Measurements from ENCODE around the gene FAM76A. TPM values are rescaled to one million over a fixed set of nuclear protein-coding genes. Genes with fewer than 3 reads are reported as not detected.

The FAM76A gene
- polyA plus RNA-seq, 1 donor, result 9.7 TPM

DNA sequence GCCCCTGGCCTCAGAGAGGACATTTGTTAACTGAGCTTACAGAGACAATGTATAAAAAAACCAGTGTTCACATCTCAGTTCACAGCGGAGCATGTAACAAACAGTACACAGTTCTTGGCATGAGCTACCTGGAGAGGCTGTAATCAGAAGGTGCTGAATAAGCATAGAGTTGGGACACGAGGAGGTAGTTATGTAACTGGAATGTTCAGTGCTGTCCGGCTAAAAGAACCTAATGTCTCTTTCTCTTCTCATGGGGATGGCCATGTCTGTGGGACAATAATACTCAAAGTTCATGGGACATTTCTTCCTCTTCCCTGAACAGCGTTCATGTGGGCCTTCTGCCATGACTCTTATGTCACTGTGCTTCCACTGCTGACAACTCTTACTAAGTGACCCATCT lies 30.1 kb downstream of the FAM76A start:
- H3K4me3 ChIP-seq (ENCODE audit: low read length), result no peak overlapping the region
- no peak for DNase-seq
- no CpG with 5 or more reads among the region's 4 CpGs for WGBS (ENCODE audit: insufficient coverage, low lambda C conversion rate)
- peaks cover 43% of the 10 kb centered on the region for H3K36me3 ChIP-seq (ENCODE audit: control insufficient read depth, insufficient read depth, low read length)
- H3K9me3 ChIP-seq (ENCODE audit: control insufficient read depth, low read depth, low read length), result no peaks in the 10 kb centered on the region
- no peak overlapping the region for H3K27ac ChIP-seq (ENCODE audit: low read length)
- no peaks in the 10 kb centered on the region for H3K27me3 ChIP-seq (ENCODE audit: control insufficient read depth, insufficient read depth, low read length)
- no peaks in the 10 kb centered on the region for H3K4me1 ChIP-seq (ENCODE audit: control insufficient read depth, insufficient read depth, low read length)

DNA sequence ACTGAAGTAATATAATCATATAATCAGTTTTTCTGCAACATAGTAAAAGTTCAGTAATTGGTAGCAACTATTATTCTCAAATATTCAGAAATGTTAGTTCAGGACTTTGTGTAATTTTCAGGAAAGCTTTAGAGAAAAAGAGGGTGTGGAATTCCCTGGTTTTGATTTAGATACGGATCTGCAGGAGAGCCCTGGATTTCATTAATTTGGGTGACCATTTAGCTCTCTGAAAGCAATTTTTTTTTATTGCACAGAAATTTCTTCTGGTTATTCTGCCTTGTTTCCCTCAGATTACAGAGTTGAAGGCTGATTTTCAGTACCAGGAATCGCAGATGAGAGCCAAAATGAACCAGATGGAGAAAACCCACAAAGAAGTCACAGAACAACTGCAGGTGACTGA lies 33.5 kb downstream of the FAM76A start:
- peaks cover 40% of the 10 kb centered on the region for H3K36me3 ChIP-seq (ENCODE audit: control insufficient read depth, insufficient read depth, low read length)

DNA sequence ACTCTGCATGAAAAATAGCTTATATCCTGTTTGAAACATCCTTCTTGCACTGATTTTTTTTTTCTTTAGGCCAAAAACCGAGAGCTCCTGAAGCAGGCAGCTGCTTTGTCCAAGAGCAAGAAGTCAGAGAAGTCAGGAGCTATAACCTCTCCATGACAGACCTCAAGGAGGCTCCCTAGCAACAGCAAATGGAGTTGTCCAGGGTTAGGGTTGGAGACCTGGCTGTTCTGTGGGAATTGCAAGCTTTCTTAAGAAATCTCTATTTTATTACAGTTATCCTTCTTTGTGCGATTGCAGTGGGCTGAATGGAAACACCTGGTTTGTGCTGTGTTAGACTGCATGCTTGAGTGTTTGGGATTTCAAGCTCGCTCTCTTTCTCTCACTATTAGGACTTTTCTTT lies 34.7 kb downstream of the FAM76A start:
- no peak overlapping the region for H3K27ac ChIP-seq (ENCODE audit: low read length)
- no peaks in the 10 kb centered on the region for H3K27me3 ChIP-seq (ENCODE audit: control insufficient read depth, insufficient read depth, low read length)
- DNase-seq, result peak in 1 of 2 donors; percentile 28
- H3K36me3 ChIP-seq (ENCODE audit: control insufficient read depth, insufficient read depth, low read length), result peaks cover 32% of the 10 kb centered on the region
- no peaks in the 10 kb centered on the region for H3K4me1 ChIP-seq (ENCODE audit: control insufficient read depth, insufficient read depth, low read length)
- H3K9me3 ChIP-seq (ENCODE audit: control insufficient read depth, low read depth, low read length), result no peaks in the 10 kb centered on the region
- 80% methylated on average over 2 of the region's 3 CpGs for WGBS (ENCODE audit: insufficient coverage, low lambda C conversion rate)
- no peak overlapping the region for H3K4me3 ChIP-seq (ENCODE audit: low read length)

More for the DNA sequence above, 33.5 kb downstream of the FAM76A start:
- Histone ChIP-seq H3K4me1 (ENCODE audit: control insufficient read depth, insufficient read depth, low read length) (no peaks in the 10 kb centered on the region), H3K4me3 (ENCODE audit: low read length) (no peak overlapping the region), H3K9me3 (ENCODE audit: control insufficient read depth, low read depth, low read length) (no peaks in the 10 kb centered on the region), H3K27ac (ENCODE audit: low read length) (no peak overlapping the region), H3K27me3 (ENCODE audit: control insufficient read depth, insufficient read depth, low read length) (no peaks in the 10 kb centered on the region)
- WGBS (ENCODE audit: insufficient coverage, low lambda C conversion rate), result no CpG with 5 or more reads among the region's 2 CpGs
- DNase-seq, result no peak

DNA sequence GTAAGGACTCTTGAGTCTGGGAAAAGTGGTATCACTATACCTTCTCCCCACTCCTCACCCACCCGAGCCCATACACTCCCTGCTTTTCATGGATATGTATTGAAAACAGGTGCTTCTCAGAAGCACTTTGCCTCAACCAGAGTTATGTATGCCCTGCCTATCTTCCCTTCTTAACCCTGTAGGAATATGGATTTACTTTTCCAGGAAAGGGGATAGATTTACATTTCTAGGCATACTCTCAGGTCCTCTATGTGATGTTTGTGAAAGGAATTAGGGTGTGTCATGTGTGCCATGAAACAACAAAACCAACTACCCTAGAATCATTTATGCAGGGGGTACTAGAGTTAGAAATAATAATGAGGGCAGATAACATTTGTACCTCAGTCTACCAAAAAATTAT lies 36.3 kb downstream of the FAM76A start:
- H3K27ac ChIP-seq (ENCODE audit: low read length), result no peak overlapping the region
- H3K4me1 ChIP-seq (ENCODE audit: control insufficient read depth, insufficient read depth, low read length), result no peaks in the 10 kb centered on the region
- H3K4me3 ChIP-seq (ENCODE audit: low read length), result no peak overlapping the region
- H3K27me3 ChIP-seq (ENCODE audit: control insufficient read depth, insufficient read depth, low read length), result no peaks in the 10 kb centered on the region
- no peaks in the 10 kb centered on the region for H3K9me3 ChIP-seq (ENCODE audit: control insufficient read depth, low read depth, low read length)
- no CpG with 5 or more reads among the region's 1 CpG for WGBS (ENCODE audit: insufficient coverage, low lambda C conversion rate)
- peaks cover 16% of the 10 kb centered on the region for H3K36me3 ChIP-seq (ENCODE audit: control insufficient read depth, insufficient read depth, low read length)
- DNase-seq, result no peak

DNA sequence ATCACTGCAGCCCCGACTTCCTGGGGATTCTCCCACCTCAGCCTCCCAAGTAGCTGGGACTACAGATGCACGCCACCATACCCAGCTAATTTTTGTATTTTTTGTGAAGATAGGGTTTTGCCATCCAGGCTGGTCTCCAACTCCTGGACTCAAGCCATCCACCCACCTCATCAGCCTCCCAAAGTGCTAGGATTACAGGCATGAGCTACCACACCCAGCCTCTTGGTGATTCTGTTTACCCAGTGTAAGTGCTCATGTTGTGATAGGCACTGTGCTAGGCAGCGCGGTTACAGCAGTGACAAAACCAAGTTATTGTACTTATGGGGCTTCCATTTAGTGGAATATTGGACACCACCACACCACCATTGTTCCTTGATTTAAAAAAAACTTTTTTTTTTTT lies 37.6 kb downstream of the FAM76A start:
- no peak for DNase-seq
- Histone ChIP-seq H3K9me3 (ENCODE audit: control insufficient read depth, low read depth, low read length) (no peaks in the 10 kb centered on the region), H3K4me1 (ENCODE audit: control insufficient read depth, insufficient read depth, low read length) (no peaks in the 10 kb centered on the region), H3K4me3 (ENCODE audit: low read length) (no peak overlapping the region), H3K27me3 (ENCODE audit: control insufficient read depth, insufficient read depth, low read length) (no peaks in the 10 kb centered on the region), H3K36me3 (ENCODE audit: control insufficient read depth, insufficient read depth, low read length) (peaks cover 12% of the 10 kb centered on the region), H3K27ac (ENCODE audit: low read length) (no peak overlapping the region)
- WGBS (ENCODE audit: insufficient coverage, low lambda C conversion rate), result no CpG with 5 or more reads among the region's 4 CpGs

DNA sequence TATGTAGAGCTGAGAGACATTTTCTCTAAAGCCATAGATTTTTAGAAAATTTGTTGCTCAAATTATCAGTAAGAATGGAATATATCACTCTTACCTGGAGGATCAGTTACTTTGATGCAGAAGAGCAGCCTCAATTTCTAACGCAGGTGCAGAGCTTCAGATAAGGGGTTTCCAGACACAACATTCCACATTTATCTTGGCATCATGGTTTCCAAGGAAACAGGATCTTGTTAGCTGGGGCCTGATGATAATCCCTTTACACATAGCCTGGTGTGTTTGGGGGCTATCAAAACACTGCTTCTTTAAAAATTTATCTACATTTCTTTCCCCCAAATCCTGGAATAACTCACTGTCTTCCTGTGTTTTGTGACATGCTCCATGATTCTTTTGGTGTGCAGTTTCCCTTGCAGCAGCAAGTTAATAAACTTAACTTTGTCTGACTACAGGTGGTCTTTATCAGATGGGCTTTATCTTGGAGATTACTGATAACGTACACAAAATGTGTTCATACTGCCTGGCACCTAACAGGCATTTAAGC lies 44.6 kb downstream of the FAM76A start:
- WGBS (ENCODE audit: insufficient coverage, low lambda C conversion rate), result no CpG with 5 or more reads among the region's 2 CpGs
- Histone ChIP-seq H3K4me1 (ENCODE audit: control insufficient read depth, insufficient read depth, low read length) (peaks cover 1% of the 10 kb centered on the region), H3K9me3 (ENCODE audit: control insufficient read depth, low read depth, low read length) (no peaks in the 10 kb centered on the region), H3K36me3 (ENCODE audit: control insufficient read depth, insufficient read depth, low read length) (no peaks in the 10 kb centered on the region), H3K4me3 (ENCODE audit: low read length) (no peak overlapping the region), H3K27ac (ENCODE audit: low read length) (no peak overlapping the region), H3K27me3 (ENCODE audit: control insufficient read depth, insufficient read depth, low read length) (no peaks in the 10 kb centered on the region)
- no peak for DNase-seq

DNA sequence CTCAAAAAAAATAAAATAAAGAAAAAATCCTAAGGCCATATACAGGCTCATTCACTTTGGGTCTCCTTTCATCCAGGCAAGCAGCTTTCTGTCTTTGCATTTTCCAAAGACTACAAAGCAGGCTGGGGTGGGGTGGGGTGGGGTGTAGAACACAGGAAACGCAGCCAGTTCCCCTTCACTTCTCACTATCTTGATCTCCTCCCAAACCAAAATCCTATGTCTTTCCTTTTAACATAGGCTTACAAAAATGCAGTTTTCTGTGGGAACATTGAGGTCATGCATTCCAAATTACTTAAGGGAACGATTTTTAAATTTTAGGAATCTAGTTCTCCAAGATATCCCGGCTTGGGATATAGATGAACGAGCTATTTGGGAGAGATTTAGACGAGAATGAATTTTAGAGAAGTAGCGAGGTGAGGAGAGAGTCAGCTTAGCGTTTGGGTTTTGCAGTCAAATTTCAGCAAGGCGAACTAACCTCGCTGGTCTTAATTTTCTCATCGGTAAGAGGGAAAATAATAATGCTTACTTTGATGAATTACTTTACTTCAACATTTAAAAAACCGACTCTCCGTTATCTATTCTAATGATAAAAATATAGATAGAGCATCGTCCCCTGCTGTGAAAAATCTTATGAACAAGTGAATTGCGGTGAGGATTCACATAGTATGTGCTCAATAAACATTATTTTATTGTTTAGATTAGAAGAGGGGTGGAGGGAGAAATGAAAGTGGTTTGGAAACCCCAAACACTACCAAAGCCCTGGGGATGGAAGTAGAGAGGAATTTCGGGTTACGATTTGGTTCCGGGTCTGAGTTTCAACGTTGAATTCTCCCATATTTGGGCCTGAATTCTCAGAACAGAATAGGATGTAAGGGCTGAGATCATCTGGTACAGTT lies 46.5 kb downstream of the FAM76A start:
- 50% methylated on average over 9 of the region's 18 CpGs for WGBS (ENCODE audit: insufficient coverage, low lambda C conversion rate)
- DNase-seq, result no peak

DNA sequence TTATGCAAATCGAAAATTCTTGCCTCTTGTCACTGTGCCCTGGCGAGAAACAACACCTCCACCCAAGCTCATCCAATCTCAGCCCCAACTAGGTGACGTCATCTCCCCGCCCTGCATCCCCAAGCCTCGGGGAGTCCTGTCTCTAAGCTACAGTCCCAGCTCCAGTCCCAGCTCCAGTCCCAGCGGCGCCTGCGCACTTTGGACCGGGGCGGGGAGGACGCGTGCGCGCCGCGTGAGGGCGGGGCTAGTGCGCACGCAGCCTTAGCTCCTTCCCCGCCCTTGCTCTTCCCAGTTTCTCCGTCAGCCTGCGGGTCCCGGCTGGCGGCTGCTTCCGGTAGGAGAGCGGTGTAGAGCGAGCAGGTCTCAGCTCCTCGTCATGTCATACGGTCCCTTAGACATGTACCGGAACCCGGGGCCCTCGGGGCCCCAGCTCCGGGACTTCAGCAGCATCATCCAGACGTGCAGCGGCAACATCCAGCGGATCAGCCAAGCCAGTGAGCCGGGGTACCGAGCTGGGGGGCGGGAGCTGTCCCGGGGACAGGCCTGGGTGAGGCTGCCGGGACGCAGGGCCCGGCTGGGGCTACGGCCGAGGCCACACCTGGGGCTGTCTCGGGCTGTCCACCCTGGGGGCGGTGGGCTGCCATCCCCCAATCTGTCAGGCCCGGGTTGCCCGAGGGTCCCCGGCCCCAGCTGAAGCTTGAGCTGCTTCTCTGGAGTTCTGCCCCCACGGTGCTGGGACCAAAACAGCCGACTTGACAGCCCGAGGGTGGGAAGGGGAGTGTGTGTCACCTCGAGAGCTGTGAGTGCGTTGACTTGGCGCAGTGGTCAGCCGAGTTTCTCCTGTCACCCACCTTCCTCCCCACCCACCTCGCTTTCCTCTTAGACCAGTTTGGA lies 47.4 kb downstream of the FAM76A start, which contains the start of gene STX12:
Gene STX12 (plus strand): TSS at position 288 of the 894 bp plus-strand sequence. CDS start 89 bp downstream, at position 377.
- peak; percentile 99 for DNase-seq
- Histone ChIP-seq H3K9me3 (ENCODE audit: control insufficient read depth, low read depth, low read length) (no peaks in the 10 kb centered on the region), H3K36me3 (ENCODE audit: control insufficient read depth, insufficient read depth, low read length) (peaks cover 4% of the 10 kb centered on the region), H3K27ac (ENCODE audit: low read length) (peak within 1 kb of the TSS; percentile 96), H3K27me3 (ENCODE audit: control insufficient read depth, insufficient read depth, low read length) (no peaks in the 10 kb centered on the region), H3K4me1 (ENCODE audit: control insufficient read depth, insufficient read depth, low read length) (peaks cover 7% of the 10 kb centered on the region), H3K4me3 (ENCODE audit: low read length) (peak within 1 kb of the TSS; percentile 87)
- WGBS (ENCODE audit: insufficient coverage, low lambda C conversion rate), result no CpG with 5 or more reads among the region's 58 CpGs

More for the DNA sequence above, 46.5 kb downstream of the FAM76A start:
- H3K4me1 ChIP-seq (ENCODE audit: control insufficient read depth, insufficient read depth, low read length), result peaks cover 5% of the 10 kb centered on the region
- no peaks in the 10 kb centered on the region for H3K9me3 ChIP-seq (ENCODE audit: control insufficient read depth, low read depth, low read length)
- H3K27me3 ChIP-seq (ENCODE audit: control insufficient read depth, insufficient read depth, low read length), result no peaks in the 10 kb centered on the region
- H3K4me3 ChIP-seq (ENCODE audit: low read length), result peak overlapping the region; percentile 87
- peak overlapping the region; percentile 96 for H3K27ac ChIP-seq (ENCODE audit: low read length)
- H3K36me3 ChIP-seq (ENCODE audit: control insufficient read depth, insufficient read depth, low read length), result peaks cover 4% of the 10 kb centered on the region

DNA sequence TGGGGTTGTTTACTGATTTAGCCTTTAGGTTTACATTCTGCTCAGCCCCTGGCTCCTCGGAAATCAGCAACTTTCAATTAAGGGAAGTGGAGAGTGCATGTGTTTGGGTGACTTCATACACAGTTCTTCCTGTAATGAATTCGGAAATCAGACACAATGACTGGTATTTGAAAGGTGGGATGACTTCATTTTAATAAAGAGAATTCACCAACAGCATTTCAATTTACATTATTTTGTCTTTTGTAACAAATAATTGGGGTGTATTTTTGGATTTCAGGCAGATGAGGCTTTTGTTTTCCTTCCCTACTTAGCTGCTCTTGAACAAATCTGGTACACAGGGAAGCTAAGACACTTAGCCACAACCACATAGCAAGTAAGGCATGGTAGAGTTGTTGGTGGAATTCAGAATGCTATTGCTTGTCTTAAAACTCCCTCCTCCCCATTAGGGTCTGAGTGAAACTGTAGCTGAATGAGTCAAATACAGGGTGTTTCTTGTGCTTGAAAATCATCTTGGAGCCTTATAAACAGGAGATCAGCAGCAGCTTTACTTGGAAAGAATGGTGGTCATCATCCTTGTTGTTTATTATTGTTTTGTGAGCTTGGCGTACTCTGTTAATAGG lies 48.2 kb downstream of the FAM76A start:
- peak overlapping the region; percentile 96 for H3K27ac ChIP-seq (ENCODE audit: low read length)
- no peaks in the 10 kb centered on the region for H3K9me3 ChIP-seq (ENCODE audit: control insufficient read depth, low read depth, low read length)
- DNase-seq, result peak in 1 of 2 donors; percentile 37
- H3K4me1 ChIP-seq (ENCODE audit: control insufficient read depth, insufficient read depth, low read length), result peaks cover 15% of the 10 kb centered on the region
- WGBS (ENCODE audit: insufficient coverage, low lambda C conversion rate), result 0% methylated on average over 1 of the region's 3 CpGs
- H3K36me3 ChIP-seq (ENCODE audit: control insufficient read depth, insufficient read depth, low read length), result peaks cover 4% of the 10 kb centered on the region
- no peaks in the 10 kb centered on the region for H3K27me3 ChIP-seq (ENCODE audit: control insufficient read depth, insufficient read depth, low read length)
- H3K4me3 ChIP-seq (ENCODE audit: low read length), result peak overlapping the region; percentile 87

DNA sequence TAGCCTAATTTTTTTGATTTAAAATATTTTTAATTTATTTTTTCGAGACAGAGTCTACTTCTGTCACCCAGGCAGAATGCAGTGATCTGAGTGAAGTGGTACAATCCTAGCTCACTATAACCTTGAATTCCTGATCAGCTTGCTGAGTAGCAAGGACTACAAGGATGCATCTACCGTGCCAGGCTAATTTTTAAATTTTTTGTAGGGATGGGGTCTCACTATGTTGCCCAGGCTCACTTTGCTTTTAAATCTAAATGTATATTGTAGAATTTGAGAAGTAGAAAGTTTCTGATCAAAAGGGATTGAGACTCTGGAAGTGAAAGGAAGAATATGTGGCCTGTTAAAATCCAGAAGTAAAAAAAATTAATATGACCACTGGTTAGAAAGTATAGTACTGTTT lies 48.9 kb downstream of the FAM76A start:
- Histone ChIP-seq H3K36me3 (ENCODE audit: control insufficient read depth, insufficient read depth, low read length) (peaks cover 4% of the 10 kb centered on the region), H3K4me1 (ENCODE audit: control insufficient read depth, insufficient read depth, low read length) (peaks cover 15% of the 10 kb centered on the region), H3K27ac (ENCODE audit: low read length) (peak overlapping the region; percentile 96), H3K4me3 (ENCODE audit: low read length) (no peak overlapping the region), H3K27me3 (ENCODE audit: control insufficient read depth, insufficient read depth, low read length) (no peaks in the 10 kb centered on the region), H3K9me3 (ENCODE audit: control insufficient read depth, low read depth, low read length) (no peaks in the 10 kb centered on the region)
- no CpG with 5 or more reads among the region's 2 CpGs for WGBS (ENCODE audit: insufficient coverage, low lambda C conversion rate)
- DNase-seq, result no peak
